G401 (cell line): Measurements from ENCODE around the gene CCDC148. TPM values are rescaled to one million over a fixed set of nuclear protein-coding genes. Genes with fewer than 3 reads are reported as not detected.

Experiments
- DNase-seq: peaks from one replicate; pipeline ENCODE4 v3.0.0-alpha.2; 2015; ENCODE audit warnings: low spot score
- in situ Hi-C: cut with HindIII; loops from 2 replicates; pipeline ENCODE4 v1.10.0; 2016; ENCODE audit warnings: low sequenced_read_pairs, mixed read lengths
- total RNA-seq: library from RNA; depleted of rRNA; stranded (reverse); fragments of >200 nt; shearing (Covaris generic); gene quantifications from 2 replicates; pipeline ENCODE4 v1.2.3, GENCODE V29; 2014

Gene CCDC148
- total RNA-seq, 1 experiment from 2014 or later, result 4.1 TPM

DNA sequence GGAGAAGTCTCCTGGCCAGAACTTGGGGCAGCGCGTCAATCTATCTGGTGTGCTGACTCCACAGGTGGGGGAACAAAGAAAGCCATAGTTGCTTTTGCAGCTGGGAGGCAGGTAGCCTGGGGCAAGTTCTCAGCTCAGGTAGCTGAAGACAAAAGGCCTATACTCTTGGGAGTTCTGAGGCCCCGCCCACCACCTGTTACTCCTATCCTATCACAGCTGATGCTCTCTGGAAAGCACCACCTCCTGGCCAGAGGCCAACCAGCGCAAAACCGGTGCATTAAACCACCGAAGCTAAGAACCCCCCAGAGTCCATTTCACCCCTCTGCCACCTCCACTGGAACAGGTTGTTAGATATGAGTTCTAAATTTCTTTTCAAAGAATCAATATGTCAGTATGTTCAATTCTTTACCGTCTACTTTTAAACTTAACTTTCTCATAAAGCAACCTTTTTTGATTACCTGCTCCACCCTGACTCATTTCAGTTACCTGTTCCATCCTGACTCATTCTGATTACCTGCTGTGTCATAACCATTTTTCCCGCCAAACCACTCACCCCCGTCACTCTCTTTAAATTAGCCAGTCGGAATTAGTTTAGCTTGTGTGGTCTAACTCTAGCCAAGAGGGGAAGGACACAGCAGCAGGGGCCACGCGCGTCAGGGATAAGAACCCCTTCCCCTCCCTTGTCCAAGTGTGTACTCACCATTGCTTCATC lies 311.5 kb downstream of the CCDC148 start:
- in situ Hi-C loops, result no loop called here
- DNase-seq, result no peak

DNA sequence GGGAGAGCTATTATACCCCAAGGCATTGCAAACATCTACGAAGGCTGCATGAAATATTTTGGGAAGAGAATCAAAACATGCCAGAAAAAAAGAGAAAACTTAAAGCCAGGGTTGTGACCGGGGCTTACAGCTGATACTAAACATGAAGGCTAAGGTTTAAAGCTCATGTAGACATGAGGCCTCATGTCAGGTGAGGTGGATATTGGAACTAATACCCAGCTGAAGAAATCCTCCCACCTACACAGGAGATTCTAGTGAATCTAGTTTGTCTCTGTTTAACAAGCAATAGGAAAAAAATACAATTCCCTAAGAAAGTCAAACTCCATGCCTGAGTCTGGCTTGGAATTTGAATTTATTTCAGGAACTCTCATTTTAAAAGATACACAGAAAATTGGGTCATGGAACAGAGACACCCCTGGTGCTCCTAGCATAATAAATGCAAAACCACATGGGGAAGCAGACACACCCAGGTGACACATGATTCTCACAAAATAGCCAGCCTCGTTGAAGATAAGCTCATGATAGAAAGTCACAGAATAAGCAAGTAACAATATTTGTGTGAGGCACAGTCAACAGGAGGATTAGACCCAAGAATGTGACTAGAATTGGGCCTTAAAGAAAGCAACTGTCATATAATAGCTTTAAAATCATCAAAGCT lies 312.7 kb downstream of the CCDC148 start:
- no peak for DNase-seq
- in situ Hi-C loops, result no loop called here

DNA sequence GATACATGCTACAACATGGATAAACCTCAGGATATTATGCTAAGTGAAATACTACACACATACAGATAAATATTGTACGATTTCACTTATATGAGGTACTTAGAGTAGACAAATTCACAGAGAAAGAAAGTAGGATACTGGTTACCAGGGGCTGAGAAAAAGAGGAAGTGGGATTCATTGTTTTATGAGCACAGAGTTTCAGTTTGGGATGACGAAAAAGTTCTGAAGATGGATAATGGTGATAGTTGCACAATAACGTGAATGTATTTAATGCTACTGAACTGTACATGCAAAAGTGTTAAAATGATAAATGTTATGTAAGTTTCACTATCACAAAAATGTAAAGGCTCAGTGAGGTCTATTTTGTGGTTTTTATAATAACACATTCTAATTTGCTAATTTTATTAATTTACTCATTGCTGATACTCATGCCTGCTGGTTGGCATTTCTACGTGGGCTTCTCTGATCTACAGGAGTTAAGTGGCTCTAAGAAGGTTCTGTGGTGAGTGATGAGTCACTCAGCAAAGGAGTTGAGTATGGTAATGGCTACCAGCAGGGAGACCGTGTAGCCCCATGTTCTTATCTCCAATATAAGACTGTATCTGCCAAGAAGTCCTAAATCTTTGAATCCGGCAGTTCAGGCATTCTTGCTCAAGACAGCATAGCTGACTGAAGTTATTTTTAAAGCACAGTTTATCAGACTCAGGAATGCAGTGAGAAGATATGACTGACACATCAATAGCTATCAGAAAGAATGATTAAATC lies 313.8 kb downstream of the CCDC148 start:
- DNase-seq, result no peak
- in situ Hi-C loops, result no loop called here

DNA sequence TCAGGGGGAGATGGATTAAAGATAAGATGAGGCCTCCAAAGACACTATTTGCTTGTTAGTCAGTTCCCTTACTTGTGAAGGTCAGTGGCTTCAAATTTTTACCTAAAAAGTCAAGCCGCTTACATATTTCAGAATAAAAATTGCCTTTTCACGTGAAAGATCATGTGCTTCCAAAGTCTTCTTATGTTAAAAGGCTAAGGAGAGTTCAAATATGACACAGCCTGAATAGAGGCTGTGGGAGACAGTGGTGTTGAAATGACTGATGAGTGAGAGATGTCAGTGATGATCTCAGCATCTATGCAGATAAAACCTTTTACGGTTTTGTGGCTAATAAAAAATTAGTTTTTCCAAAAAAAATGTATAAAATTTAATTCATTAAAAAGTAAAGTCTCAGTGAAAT lies 314.4 kb downstream of the CCDC148 start:
- DNase-seq, result no peak
- in situ Hi-C loops, result no loop called here

DNA sequence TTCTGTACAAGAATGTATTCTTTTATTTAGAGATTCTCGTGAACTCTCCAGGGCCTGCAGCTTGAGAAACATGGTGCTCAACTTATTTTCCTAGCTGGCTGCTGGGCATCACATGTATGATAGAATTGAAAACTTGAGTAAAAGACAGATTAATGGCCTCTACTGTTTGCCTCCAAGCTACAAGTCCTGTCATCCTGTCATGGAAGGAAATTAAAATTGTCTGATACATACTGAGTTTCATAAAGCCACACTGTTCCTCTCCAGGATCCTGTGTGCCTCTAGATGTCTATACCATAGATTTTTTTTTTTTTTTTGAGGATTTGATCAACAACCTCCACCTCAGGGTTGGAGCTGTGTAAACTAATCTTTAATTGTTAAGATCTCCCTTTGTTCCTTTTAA lies 316.4 kb downstream of the CCDC148 start:
- in situ Hi-C loops, result no loop called here
- no peak for DNase-seq

DNA sequence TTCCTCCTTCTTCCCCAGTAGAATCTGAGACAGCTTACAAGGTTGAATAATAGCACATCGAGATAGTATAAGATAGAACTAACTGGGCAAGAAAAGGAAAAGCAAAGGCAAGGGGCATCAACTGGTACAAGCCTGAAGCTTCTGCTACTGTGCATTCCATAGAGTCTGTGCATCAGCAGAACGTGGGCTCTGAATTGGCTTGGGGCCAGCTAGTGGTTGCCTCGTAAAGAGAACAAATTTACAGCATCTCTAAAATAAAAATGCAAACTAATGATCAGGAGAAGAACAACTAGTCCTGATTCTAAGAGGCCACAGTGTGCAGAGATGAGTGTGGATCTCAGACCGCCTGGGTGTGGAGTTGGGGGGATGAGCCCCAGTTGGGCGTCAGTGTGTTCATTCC lies 318.3 kb downstream of the CCDC148 start:
- in situ Hi-C loops, result no loop called here
- no peak for DNase-seq

DNA sequence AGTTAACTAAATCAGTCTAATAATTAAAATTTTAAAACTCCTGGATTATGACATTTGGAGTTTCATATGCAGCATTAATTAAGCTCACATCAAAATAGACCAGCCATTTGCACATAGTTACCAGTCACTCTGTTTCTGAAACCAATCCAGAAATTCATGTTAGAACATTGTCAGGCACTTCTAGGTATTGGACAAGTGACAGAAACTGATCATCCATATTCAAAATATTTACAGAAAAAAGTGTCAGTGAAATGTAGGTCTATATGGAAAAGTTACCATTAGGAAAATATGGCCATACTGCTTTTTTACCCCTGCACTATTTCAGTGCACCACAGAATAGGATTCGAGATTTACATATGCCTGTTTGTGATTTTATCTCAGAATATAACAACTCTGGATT lies 321.5 kb downstream of the CCDC148 start:
- in situ Hi-C loops, result no loop called here
- DNase-seq, result no peak

DNA sequence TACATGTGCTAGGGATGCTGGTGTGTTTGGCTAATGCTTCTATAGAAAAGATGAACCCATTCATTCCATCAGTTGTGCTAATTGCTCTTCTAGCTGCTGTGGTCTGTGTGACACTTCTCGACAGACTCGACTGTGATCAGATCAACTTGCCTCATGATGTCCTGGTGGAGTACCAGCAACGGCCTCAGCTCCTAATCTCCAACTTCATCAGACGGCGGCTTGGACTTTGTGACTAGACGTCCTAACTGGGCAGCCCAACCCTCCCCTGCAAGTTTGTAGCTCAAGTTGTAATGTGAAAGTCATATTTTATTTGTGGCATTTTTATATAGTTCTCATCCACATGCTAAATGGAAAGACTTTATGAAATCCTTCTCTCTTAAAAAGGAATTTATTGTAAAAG lies 321.9 kb downstream of the CCDC148 start:
- no peak for DNase-seq
- in situ Hi-C loops, result no loop called here

DNA sequence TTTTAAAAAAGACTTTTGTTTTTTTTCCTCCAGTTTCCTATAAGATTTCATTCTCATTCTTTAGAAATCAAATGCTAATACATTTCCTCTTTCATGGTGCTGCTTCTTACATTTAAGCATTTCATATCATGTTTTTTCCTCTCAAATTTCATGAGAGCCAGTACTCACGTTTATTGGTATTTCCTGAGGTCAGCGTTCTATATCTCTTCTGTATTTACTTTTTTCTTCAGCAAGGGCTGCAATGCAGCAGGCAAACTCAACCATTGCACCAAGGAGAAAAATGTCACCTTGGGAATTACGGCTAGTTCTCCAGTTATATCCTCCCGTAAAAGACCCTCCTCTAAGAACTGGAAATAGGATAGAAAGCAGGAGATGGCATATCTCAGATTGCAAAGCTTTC lies 322.5 kb downstream of the CCDC148 start:
- no peak for DNase-seq
- in situ Hi-C loops, result no loop called here

DNA sequence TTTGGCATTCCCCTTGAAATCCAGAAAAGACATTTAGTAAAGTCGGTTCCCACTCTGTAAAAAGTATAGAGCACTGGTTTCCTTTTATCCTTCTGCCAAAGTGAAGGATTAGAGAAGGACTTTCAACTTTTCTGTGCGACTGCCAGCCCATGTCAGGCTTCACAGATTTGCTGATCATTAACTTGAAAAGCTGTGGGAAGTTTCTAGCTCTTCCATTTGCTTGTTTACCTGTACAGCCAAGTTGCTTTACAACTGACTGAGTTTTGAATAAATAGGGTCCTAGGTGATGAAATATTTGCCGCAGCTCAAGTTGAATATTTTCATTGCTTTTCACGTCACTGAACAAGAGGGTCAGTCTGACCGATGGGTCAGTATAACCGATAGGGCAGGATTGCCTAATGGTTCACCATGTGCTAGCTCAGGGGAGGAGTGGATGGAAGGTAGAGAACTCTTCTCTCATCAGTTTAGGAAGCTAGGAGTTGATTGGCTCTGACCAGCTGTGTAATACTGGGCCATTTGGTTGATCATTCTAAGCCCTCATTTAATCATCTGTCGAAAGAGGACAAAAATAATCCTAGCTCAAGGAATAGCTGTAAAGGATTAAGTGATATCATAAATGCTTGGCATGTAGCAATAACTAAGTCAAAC lies 324.5 kb downstream of the CCDC148 start:
- DNase-seq, result no peak
- in situ Hi-C loops, result no loop called here

DNA sequence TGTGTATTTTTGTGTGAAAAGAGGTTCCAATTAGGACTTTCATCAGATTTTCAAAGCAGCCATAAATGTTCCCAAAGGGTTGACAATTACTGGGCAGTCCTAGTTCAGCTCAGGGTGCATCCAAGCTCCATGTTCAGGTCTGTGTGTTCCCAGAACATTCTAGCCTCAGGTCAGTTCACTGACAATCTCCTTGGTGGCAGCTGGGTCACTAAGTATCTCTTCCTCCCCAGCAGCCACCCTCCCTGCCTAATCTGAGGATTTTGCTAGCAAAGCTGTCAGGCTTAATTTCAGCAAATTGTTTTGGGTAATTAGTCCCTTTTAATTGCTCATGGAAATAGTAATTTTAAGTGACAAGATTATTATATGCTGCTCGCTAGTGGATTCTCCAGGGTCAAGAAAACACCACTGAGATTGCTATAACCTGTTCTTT lies 325.1 kb downstream of the CCDC148 start:
- in situ Hi-C loops, result no loop called here
- DNase-seq, result no peak

DNA sequence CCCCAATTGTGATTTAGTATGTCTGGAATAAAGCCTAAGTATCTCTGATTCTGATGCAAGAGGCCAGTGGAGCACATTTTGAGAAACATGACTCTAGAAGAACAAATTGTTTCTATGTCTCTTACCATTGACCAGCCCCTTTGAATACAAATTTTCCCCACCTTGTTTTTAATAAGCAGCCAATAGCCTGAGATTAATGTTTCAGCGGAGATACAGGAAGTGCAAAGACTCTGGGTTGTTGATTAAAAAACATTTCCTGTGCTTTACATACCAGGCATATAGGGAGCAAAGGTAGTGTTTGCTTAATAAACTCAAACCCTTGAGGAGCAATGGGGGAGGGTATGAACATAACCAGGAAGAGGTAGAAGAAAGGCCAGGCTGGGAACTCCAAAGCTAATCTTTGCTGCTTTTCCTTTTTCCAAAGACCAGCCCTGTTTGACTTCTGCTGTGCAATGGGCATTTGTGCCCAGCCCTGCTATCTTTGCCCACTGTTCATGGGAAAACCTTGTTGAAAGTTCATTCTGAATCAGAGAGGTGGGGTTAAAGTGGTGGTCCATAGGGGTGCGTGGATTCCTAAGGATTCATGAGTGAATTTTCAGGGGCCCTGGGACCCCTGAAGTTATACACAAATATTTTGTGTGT lies 325.6 kb downstream of the CCDC148 start:
- in situ Hi-C loops, result no loop called here
- no peak for DNase-seq

DNA sequence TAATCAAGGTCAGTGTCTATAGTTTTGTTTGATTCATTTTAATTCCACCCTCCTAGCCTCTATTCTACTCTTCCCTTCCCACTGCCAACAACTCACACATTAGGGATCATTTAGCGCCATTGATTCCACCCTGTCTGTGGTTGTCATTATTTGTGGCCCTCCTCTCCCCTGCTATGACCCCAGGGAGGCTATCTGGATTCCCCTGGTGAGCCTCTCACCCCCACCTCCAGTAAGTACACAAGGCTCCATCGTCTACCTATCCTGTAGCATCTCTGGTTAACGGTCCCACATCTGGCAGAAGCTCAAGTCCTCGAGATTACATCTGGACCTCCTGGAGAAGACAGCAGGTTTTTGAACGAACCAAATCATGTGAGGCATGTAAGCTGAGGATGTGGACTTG lies 327.5 kb downstream of the CCDC148 start:
- no peak for DNase-seq
- in situ Hi-C loops, result no loop called here

DNA sequence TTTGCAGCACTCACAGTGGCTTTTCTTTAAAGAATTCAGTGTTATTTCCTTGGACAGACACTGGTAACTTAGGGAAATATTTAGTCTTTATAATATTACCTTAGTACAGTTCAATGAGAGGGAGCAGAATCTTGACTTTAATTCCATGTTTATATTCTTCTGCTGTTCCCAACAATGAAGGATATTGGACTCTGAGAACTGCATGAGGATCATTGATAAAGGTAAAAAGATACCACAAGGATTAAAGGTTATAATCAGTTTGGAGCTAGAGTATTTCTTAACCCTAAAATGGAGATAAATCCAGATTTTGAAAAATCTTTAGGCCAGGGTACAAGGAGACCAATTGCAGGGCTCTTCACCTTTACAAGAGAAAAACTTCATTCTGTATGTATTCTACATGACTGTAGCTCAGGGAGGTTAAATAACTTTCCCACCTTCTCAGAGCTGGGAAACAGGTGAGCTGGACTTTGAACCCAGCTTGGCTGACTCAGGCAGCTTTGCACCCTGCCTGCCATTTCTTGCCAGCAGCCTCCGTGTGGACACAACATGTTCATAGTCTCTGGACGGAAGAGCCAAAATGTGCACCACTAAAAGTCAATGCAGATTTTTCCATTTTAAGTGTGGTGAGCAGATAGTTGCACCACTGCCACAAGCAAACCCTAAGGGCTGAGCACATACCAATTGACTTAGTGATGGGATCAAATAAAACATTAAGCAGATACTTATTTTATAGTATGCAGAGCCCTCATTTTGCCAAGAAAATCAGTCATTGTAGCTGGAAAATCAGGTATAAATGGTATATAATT lies 328.2 kb downstream of the CCDC148 start:
- in situ Hi-C loops, result no loop called here
- DNase-seq, result no peak

DNA sequence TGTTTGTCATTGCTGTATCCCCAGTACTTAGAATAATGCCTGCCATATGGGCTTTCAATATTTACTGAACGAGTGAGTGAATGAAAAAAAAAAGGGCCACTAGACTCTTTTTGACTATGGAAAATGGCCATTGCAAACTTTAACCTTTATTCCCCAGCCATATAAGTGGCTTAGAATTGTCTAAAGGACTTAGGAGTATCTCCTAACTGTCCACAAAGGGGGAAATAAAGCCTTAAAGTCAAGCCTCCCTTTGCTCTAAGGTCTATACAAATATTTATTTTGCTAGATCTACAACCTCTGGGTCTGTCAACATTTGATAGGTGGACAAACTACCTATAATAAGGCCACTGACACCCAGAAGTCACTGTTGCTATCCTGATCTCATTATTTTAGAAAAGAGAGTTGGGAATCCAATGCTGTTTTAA lies 329.2 kb downstream of the CCDC148 start:
- in situ Hi-C loops, result no loop called here
- no peak for DNase-seq

DNA sequence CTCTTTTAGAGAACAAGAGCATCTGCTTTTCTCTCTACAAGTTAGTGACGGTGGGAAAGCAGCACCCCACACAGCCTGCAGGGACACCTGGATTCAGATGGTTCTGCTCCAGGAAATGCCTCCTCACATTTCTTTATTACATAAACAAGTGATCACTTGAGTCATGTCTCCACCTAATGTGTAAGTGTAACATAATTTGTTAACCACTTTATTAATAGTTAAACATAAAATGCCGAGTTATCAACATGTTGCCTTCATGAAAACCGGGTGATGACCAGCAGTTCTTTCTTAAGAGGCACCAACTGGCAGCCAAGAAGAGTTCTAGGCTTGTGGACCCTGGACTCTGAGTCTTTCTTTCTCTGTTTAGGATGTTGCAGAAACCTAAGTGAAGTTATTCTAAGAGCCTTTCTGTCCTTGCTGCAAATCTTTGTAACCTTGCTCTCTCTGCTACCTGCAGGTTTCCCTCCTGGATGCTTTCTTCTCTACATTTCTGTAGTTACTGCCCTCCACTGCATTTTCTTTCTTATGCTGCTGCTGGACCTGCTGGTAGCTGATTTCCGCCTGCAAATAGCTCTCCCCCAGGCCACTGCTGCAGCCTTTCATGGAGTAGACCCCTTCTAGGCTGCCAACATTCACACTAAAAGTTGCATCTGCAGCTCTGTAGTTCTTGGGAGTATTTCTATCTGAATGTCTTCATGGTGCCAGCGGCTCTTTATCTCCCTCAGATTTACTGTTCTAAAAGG lies 330.6 kb downstream of the CCDC148 start:
- in situ Hi-C loops, result no loop called here
- no peak for DNase-seq

DNA sequence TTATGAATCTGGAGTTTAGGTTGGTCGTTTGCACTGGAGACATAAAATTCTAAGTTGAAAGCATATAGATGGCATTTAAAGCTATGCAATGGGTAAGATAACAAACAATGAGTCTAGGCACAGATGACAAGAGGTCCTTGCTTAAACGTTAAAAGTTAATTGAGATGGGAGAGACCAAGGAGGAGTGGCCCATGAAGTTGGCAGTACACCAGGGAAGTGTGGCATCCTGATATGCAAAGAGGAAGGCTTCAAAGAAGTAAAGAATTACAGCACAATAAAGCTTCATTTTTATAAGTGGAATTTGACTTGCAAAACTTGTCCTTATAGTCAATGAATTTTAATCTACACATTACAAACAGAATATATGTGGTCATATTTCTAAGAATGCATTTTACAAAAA lies 331.7 kb downstream of the CCDC148 start:
- in situ Hi-C loops, result no loop called here
- no peak for DNase-seq
